HepG2 (cell line): Measurements from ENCODE around the gene HAPLN3.

Experiments used
- CEBPB ChIP-seq: IDR thresholded peaks from 2 replicates; pipeline ENCODE4 v1.6.1; 2011; ENCODE audit warnings: low read depth, low read length, improper control_type of control experiment, borderline replicate concordance
- EP300 ChIP-seq, 3 experiments: sonication (generic) in 1 of 3; formaldehyde crosslinking in 1 of 3; IDR thresholded peaks; 2 replicates each; pipeline versions ENCODE4 v1.5.1 to v1.6.1; 2011 to 2020; ENCODE audit warnings: low read depth in 2 of 3, low read length in 2 of 3, borderline replicate concordance in 1 of 3, improper control_type of control experiment in 1 of 3, mild to moderate bottlenecking in 1 of 3, missing genetic modification reagents in 1 of 3, moderate library complexity in 1 of 3
- HNRNPH1 ChIP-seq: fragments of 200-400 bp; formaldehyde crosslinking; optimal IDR thresholded peaks from 2 replicates; pipeline ENCODE3; 2017; ENCODE audit warnings: mild to moderate bottlenecking, low read depth, low read length
- MEIS1 ChIP-seq: sonication (generic); formaldehyde crosslinking; IDR thresholded peaks from 2 replicates; pipeline ENCODE4 v1.9.0; 2021; ENCODE audit warnings: mild to moderate bottlenecking, missing genetic modification reagents, moderate library complexity, borderline replicate concordance

- no peak for TF ChIP-seq CEBPB
- no peak for TF ChIP-seq EP300 (IDR thresholded peaks at IDR 0.05; ENCODE audit: low read depth in 2 of 2, low read length in 2 of 2)
- TF ChIP-seq EP300 (CRISPR knock-in tag; IDR thresholded peaks at IDR 0.05; ENCODE audit: borderline replicate concordance) = no peak
- no peak for TF ChIP-seq MEIS1 (CRISPR knock-in tag)
- TF ChIP-seq HNRNPH1 = no peak
Measured at GRCh38 chr15:88897142-88897455, 1.8 kb upstream of the HAPLN3 start.
